Activated CD4-positive, alpha-beta T cell treated with anti-CD3 and anti-CD28 coated beads for 4 hours (primary cell): Measurements from ENCODE around the gene GNAQ.
"Not testable (repeated sequence)": the region's sequence is repeated elsewhere in the genome, so short reads cannot be mapped to it uniquely, and the experiment has no call there.

Experiments used
- DNase-seq, 2 donors: peaks; one replicate each; pipeline ENCODE4 v3.0.0-alpha.2; 2020

GNAQ gene

GRCh38 chr9:77759391-77759790 is 272.2 kb downstream of the GNAQ start:
- DNase-seq, result no peak

DNA sequence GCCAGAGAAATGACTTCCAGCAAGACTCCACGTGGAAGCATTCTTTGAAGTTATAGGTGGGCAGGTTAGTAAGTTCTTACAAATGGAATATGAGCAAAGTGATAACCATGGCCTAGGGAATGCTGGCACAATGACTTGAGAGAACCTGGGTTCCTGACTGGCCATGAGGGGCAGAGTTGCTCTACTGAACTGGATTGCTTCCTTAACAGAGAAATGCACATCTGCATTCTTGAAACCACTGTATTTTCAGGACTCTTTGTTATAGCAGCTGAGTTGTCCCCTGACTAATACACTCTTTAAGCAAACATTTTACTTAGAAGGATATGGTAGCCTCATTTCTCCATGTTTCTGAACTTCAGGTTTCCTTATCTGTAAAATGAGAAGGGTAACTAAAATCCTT is 275.2 kb downstream of the GNAQ start:
- no peak for DNase-seq

- DNase-seq, result no peak
Measured at GRCh38 chr9:77753180-77753579, 278.4 kb downstream of the GNAQ start.

DNA sequence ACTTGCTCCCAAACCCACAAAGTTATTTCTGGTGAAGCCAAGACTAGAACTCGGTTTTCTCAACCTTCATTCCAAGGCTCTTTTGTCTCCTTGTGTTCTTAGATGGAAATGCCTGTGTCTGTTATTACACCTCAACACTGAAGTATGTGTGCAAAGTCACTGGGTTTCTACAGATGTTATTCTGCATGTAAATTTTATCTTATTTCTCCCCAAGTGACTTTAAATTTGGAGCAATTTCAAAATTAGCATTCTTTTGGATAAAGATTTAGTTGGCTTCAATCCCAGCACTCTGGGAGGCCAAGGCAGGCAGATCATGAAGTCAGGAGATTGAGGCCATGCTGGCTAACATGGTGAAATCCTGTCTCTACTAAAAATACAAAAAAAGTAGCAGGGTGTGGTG is 279.1 kb downstream of the GNAQ start:
- no peak for DNase-seq

GRCh38 chr9:77751341-77752091 is 280.1 kb downstream of the GNAQ start:
- DNase-seq, result peak in 1 of 2 donors; percentile 11

DNA sequence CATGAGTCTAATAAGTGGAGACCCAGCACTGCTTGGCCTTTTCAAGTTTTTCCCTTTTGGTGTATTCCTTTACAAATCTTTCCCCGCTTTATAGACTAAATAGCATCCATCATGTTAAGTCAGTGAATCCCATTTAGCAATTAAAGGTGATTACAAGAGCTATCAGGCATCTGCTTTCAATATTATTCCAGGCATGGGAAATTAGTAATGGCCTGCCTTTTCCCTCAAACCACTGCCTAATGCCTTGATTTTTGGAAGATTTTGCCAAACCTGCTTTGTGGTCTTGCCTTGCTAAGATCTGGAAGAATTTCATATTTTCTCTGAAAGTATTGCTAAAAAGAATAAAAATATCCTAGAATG is 280.6 kb downstream of the GNAQ start:
- DNase-seq, result no peak

GRCh38 chr9:77750284-77750683 is 281.3 kb downstream of the GNAQ start:
- DNase-seq, result no peak

- DNase-seq, result no peak
Measured at GRCh38 chr9:77748214-77748772, 283.3 kb downstream of the GNAQ start.

DNA sequence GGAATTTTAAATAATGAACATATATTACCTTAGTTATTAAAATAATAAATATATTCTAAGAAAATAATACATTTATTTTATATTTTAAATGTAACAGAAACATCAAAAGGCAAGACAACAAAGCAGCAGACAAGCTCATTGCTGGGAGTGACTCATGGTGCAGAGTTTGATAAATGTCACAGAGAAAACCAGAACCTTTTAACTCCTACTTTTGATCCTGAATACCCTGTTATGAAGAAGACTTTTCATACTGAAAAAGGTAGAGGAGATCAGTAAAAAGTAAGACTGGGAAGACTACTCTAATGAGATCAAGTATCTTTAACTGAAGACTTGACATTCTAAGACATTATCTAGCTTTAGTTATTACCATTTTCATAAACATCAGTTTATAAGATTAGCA is 284.4 kb downstream of the GNAQ start:
- DNase-seq, result no peak

DNA sequence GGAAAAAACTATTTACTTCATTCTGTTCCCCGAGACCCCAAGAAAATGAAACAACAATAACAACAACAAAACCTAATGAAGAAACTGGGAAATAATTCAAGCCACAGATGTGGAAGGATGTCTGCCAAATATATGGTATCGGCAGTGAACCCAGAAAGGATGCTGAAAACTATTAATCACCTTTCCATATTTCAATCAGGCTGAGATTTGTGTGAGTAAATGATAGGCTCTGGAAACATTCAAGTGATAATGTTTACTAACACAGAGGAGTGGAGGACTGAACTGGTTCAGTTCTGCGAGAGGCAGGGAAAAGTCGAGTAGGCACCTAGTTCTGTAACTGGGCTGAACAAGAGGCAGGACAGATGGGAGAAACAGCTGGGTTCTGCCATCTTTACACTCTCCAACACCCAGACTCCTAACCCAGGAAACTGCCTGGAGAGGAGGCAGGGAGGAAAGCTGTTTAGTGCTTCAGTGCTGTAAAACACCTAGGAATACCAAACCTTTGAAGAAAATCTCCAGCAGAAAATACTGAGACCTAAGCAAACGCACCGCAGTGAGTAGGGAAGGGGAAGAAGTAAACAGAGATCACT is 286.7 kb downstream of the GNAQ start:
- DNase-seq, result no peak

GRCh38 chr9:77743386-77743785 is 288.2 kb downstream of the GNAQ start:
- DNase-seq, result no peak

DNA sequence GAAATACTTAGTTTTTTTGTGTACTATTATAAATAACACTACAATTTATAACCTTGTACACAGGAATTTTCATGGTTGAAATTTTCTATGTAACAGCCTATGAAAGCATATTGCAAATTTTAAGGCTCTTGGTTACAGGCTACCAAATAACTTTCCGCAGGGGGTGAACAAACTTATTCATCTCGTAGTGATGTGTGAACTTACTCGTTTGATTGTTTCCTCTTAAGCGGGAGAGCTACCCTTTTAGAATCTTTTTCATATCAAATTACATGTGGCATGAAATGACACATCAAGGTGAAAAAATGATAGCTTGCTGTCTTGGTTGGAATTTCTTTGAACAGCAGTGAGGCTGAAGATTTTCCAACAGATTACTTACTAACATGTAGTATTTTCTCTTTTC is 292.7 kb downstream of the GNAQ start:
- no peak for DNase-seq

GRCh38 chr9:77735494-77735893 is 296.1 kb downstream of the GNAQ start:
- no peak for DNase-seq

DNA sequence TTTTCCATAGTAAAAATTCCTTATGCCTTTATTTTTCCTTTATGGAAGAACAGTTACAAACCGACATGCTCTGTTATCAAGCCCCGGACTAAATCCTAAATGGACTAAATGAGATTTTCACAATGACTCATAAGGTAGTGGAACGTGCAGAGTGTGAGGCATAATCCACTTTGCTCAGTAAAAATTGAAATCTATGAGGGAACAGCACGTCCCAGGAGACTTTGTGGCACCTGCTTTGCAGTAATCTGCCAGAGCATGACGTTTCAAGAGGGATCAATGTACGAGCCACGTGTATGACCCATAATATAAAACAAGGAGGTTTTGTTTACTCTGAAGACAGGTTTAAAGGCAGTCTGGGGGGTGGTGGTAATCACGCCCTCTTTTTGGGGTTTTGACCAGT is 299.7 kb downstream of the GNAQ start:
- no peak for DNase-seq

GRCh38 chr9:77731008-77731698 is 300.5 kb downstream of the GNAQ start:
- no peak for DNase-seq

GRCh38 chr9:77729177-77729576 is 302.4 kb downstream of the GNAQ start:
- no peak for DNase-seq

DNA sequence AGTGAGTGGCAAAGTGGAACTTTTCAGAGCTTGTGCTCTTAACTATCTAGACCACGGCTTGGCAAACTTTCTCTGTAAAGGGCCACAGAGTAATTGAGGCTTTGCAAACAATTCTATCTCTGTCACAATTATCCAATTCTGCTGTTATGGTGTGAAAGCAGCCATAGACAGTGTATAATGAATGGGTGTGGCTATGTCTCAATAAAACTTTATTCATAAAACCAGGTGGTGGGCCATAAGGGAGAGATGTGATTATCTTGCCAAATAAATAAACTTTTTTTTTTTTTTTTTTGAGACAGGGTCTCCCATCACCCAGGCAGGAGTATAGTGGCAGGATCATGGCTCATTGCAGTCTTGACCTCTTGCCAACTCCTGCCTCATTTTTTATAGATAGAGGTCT is 304.8 kb downstream of the GNAQ start:
- DNase-seq, result no peak

GRCh38 chr9:77726289-77726688 is 305.3 kb downstream of the GNAQ start:
- no peak for DNase-seq

GRCh38 chr9:77725820-77726219 is 305.8 kb downstream of the GNAQ start:
- no peak for DNase-seq

DNA sequence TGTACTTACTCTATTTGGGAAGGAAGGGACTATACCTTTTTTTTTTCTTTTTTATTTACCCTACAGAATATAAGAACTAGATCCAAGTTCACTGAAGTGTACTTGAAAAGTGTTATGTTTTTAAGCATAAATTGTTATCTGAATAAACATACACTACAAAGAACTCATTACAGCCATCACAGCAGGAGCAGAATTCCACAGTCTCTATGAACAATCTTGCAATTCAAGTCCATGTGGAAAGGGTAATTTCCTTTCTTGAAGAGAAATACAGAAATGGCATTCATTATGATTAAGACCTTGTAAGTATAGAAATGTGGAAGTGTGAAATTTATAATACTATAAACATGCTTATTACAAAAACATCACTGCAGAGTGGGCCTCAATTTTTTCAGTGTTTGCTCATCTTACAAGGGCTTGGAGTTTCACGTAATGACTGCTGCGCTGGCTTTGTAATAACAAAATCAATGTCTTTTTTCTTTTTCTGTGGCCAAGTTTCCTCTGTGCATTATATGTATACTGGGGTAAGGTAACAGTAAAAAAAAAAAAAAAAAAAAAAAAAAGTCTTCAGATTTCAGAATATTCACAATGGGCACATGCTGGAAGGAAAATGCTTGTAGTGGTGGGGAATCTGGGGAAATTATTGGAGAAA is 306.4 kb downstream of the GNAQ start:
- DNase-seq, result no peak

DNA sequence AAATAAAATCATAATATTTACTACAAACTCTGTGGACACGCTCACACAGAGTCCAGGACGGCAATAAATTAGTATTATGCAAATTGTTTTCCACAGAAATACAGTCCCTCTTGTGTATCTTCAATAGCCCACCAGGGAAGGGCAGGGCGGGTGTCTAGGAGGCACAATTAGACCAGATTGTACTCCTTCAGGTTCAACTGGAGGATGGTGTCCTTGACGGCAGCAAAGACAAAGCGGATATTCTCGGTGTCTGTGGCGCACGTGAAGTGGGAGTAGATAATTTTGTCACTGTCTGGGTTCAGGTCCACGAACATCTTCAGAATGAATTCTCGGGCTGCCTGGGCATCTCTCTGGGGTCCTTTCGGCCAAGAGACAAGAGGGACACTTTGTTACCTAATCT is 310.5 kb downstream of the GNAQ start:
- DNase-seq, result not testable (repeated sequence)

DNA sequence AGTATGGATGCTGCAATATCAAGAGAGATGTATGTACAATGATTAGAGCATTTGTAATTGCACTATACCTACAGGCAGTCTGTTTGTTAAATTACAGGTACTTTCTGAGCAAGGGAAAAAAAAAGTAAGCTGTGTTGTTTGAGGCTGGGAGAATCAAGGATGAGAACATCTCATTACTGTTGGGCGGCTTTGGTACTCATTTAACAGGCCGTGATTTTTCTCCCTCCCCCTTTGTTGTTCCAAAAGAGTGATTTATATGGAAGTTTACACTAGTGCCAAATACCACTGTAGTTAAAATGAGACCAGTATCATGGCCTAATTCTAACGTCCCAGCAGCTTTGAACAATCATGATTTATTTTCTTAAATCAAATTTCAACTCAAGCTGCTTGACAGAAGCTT is 312.3 kb downstream of the GNAQ start:
- no peak for DNase-seq

DNA sequence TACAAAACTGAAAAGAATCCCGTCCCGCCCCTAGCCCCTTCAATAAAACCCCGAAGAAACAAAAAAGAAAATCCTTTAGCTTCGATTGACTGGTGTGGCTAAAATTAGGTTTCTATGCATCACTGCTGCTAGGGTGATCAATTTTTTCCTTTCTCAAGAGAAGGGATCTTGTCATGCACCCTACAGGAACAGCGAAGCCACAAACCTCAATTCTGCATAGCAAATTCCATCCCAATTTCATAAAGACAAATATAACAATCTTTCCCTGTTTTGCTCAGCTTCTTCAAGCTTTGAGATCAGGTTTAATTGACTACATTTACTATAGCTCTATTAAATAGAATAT is 313.3 kb downstream of the GNAQ start:
- DNase-seq, result not testable (repeated sequence)
